LoVo (cell line): Measurements from ENCODE around the gene CTRB1.
"Not testable (repeated sequence)": the region's sequence is repeated elsewhere in the genome, so short reads cannot be mapped to it uniquely, and the experiment has no call there.

Source experiments
- DNase-seq: peaks from one replicate; pipeline ENCODE4 v3.0.0-alpha.2; 2016; ENCODE audit warnings: low spot score

The CTRB1 gene

DNA sequence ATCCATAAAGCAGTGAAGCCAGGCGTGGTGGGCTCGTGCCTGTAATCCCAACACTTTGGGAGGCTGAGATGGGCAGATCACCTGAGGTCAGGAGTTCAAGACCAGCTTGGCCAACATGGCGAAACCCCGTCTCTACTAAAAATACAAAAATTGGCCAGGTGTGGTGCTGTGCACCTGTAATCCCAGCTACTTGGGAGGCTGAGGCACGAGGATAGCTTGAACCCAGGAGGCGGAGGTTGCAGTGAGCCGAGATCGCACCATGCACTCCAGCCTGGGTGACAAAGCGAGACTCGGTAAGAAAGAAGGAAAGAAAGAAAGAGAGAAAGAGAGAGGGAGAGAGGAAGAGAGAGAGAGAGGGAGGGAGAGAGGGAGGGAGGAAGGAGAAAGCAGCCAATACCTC, 53.8 kb downstream of the CTRB1 start:
- DNase-seq: not testable (repeated sequence)

DNA sequence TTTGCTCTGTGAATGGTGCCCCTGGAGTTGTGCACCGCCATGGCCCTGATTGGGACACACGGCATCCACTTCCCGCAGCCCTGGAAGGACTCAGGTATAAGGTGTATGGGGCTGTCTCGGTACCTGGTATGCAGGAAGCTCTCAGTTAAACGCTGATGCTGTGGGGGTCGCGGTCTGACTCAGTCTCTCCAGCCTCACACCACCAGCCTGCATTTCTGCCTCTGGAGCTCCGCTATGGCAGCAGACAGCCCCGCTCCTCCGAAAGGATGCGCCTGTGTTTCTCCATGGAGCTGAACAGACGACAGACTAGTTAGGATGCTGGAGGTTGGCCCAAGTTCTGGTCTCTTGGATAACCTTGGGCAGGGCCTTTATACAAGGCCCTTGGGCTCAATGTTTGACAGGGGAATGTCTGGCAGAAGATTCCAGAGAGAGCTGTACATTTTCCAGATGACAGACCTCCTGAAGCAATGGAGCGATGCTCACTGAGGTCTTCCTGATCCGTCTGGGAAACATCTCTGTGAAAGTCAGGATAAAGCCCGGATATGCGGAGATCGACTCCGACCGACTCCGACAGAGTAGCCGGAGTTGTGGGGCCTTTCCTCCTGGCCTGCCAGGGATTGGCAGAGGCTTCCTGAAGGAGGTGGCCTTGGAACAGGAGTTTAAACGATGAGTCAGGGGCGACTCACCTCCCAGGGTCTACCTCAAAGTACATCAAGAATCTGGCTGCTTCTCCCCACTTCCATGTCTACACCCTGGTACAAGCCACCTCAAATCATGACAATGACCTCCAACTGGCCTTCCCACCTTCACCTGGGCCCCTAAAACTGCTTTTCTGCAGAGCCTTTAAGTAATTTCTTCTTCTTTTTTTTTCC, 54.5 kb downstream of the CTRB1 start:
- no peak for DNase-seq
